ENCODE data around the gene SMCR8.

SMCR8 gene

DNA sequence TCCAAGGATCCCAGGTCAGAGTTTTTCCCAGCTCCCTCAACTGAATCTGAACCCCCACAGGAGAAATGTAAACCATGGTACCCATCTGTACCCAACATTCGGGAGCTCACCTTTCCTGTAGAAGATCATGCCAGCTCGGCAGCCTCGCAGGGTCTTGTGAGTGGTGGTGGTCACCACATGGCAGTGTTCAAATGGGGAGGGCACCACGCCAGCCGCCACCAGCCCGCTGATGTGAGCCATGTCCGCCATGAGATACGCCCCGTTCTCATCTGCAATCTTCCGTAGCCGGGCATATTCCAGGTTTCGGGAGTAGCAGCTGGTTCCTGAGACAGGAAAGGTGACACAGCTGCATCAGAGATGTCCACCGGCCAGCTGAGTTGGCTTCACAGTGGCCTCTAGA lies 24.8 kb downstream of the SMCR8 start:
- TF ChIP-seq TAF1 (IDR thresholded peaks at IDR 0.05; ENCODE audit: borderline replicate concordance, insufficient read depth, low read length) (no peak), SIN3A (IDR thresholded peaks at IDR 0.05; ENCODE audit: borderline replicate concordance, insufficient read depth, low read length) (no peak), FOXP2 (optimal IDR thresholded peaks at IDR 0.05; ENCODE audit: borderline replicate concordance, extremely low read depth, extremely low read length, insufficient read depth) (no peak)

GRCh38 chr17:18344021-18344420 lies 28.9 kb downstream of the SMCR8 start:
- TF ChIP-seq POLR2AphosphoS5 (IDR thresholded peaks at IDR 0.05; ENCODE audit: low read depth, low read length) = no peak
- TF ChIP-seq FOXP2 (optimal IDR thresholded peaks at IDR 0.05; ENCODE audit: borderline replicate concordance, extremely low read depth, extremely low read length, insufficient read depth) = no peak
- TF ChIP-seq, protein P1, sequence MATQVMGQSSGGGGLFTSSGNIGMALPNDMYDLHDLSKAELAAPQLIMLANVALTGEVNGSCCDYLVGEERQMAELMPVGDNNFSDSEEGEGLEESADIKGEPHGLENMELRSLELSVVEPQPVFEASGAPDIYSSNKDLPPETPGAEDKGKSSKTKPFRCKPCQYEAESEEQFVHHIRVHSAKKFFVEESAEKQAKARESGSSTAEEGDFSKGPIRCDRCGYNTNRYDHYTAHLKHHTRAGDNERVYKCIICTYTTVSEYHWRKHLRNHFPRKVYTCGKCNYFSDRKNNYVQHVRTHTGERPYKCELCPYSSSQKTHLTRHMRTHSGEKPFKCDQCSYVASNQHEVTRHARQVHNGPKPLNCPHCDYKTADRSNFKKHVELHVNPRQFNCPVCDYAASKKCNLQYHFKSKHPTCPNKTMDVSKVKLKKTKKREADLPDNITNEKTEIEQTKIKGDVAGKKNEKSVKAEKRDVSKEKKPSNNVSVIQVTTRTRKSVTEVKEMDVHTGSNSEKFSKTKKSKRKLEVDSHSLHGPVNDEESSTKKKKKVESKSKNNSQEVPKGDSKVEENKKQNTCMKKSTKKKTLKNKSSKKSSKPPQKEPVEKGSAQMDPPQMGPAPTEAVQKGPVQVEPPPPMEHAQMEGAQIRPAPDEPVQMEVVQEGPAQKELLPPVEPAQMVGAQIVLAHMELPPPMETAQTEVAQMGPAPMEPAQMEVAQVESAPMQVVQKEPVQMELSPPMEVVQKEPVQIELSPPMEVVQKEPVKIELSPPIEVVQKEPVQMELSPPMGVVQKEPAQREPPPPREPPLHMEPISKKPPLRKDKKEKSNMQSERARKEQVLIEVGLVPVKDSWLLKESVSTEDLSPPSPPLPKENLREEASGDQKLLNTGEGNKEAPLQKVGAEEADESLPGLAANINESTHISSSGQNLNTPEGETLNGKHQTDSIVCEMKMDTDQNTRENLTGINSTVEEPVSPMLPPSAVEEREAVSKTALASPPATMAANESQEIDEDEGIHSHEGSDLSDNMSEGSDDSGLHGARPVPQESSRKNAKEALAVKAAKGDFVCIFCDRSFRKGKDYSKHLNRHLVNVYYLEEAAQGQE (IDR thresholded peaks at IDR 0.05; ENCODE audit: insufficient read depth in 1 of 2, low read depth in 2 of 2, low read length in 2 of 2) = no peak
- TF ChIP-seq SIN3A (IDR thresholded peaks at IDR 0.05; ENCODE audit: borderline replicate concordance, insufficient read depth, low read length) = no peak
- TF ChIP-seq TAF1 (IDR thresholded peaks at IDR 0.05; ENCODE audit: borderline replicate concordance, insufficient read depth, low read length) = no peak

GRCh38 chr17:18353541-18353940 lies 38.4 kb downstream of the SMCR8 start:
- TF ChIP-seq, protein P1 (IDR thresholded peaks at IDR 0.05; ENCODE audit: insufficient read depth in 1 of 2, low read depth in 2 of 2, low read length in 2 of 2) = no peak
- TF ChIP-seq FOXP2 (optimal IDR thresholded peaks at IDR 0.05; ENCODE audit: borderline replicate concordance, extremely low read depth, extremely low read length, insufficient read depth) (no peak), POLR2AphosphoS5 (IDR thresholded peaks at IDR 0.05; ENCODE audit: low read depth, low read length) (no peak), TAF1 (IDR thresholded peaks at IDR 0.05; ENCODE audit: borderline replicate concordance, insufficient read depth, low read length) (no peak), SIN3A (IDR thresholded peaks at IDR 0.05; ENCODE audit: borderline replicate concordance, insufficient read depth, low read length) (no peak)

- TF ChIP-seq POLR2AphosphoS5 (IDR thresholded peaks at IDR 0.05; ENCODE audit: low read depth, low read length) (no peak), TAF1 (IDR thresholded peaks at IDR 0.05; ENCODE audit: borderline replicate concordance, insufficient read depth, low read length) (no peak), FOXP2 (optimal IDR thresholded peaks at IDR 0.05; ENCODE audit: borderline replicate concordance, extremely low read depth, extremely low read length, insufficient read depth) (no peak), SIN3A (IDR thresholded peaks at IDR 0.05; ENCODE audit: borderline replicate concordance, insufficient read depth, low read length) (no peak)
- TF ChIP-seq, protein P1 (IDR thresholded peaks at IDR 0.05; ENCODE audit: insufficient read depth in 1 of 2, low read depth in 2 of 2, low read length in 2 of 2) = no peak
These were observed 41.5 kb downstream of the SMCR8 start for GRCh38 chr17:18356624-18357023.

DNA sequence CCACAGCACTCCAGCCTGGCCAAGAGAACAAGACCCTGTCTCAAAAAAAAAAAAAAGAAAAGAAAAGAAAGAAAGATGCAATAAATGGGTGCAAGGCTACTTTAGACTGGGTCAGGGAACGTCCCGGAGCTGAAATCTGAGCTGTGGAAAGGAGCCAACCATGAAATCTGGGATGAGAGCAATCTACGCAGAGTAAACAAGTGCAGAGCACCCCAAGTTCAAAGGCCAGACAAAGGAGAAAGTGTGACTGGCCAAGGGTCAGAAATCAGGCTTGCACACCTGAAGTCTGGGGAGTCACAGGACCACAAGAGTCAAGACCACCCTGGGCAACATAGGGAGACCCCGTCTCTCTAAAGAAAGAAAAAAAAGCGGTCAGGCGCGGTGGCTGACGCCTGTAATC lies 45.4 kb downstream of the SMCR8 start:
- TF ChIP-seq, protein P1 (IDR thresholded peaks at IDR 0.05; ENCODE audit: insufficient read depth in 1 of 2, low read depth in 2 of 2, low read length in 2 of 2) = no peak
- no peak for TF ChIP-seq SIN3A (IDR thresholded peaks at IDR 0.05; ENCODE audit: borderline replicate concordance, insufficient read depth, low read length)

All from PFSK-1 (cell line).